ENCODE results near the gene GCLC. TPM values are rescaled to one million over a fixed set of nuclear protein-coding genes. Genes with fewer than 3 reads are reported as not detected.

The GCLC gene
- polyA plus RNA-seq, 1 donor from 2014 or later, result 10.4 TPM

- Histone ChIP-seq H3K9me3 (ENCODE audit: low read length) (no peaks in the 10 kb centered on the region), H3K9me2 (ENCODE audit: insufficient read depth, low read length) (no peaks in the 10 kb centered on the region), H3K27me3 (ENCODE audit: insufficient read depth, low read depth, low read length) (no peaks in the 10 kb centered on the region), H3K36me3 (ENCODE audit: insufficient read depth, low read length) (no peaks in the 10 kb centered on the region), H3K9ac (ENCODE audit: low read length) (no peak overlapping the region), H3K79me2 (replicated peaks; ENCODE audit: insufficient read depth, low read length) (no peaks in the 10 kb centered on the region), H3F3A (ENCODE audit: insufficient read depth, low read length, poor library complexity, severe bottlenecking) (no peaks in the 10 kb centered on the region), H4K20me1 (ENCODE audit: insufficient read depth) (no peaks in the 10 kb centered on the region), H3K27ac (ENCODE audit: low read length) (no peak overlapping the region), H2AFZ (ENCODE audit: low read depth, low read length) (no peak overlapping the region), H3K4me2 (ENCODE audit: low read length) (no peak overlapping the region), H3K4me3 (ENCODE audit: low read length) (no peak overlapping the region)
- TF ChIP-seq EZH2 (IDR thresholded peaks at IDR 0.05; ENCODE audit: borderline replicate concordance, insufficient read depth, low read length, poor library complexity, severe bottlenecking) (no peak), SMC3 (conservative IDR thresholded peaks at IDR 0.05; ENCODE audit: poor library complexity) (no peak), RAD21 (conservative IDR thresholded peaks at IDR 0.05) (no peak), POLR2AphosphoS5 (IDR thresholded peaks at IDR 0.05) (no peak), TAF1 (IDR thresholded peaks at IDR 0.05; ENCODE audit: low read depth) (no peak), CTCF (IDR thresholded peaks at IDR 0.05; ENCODE audit: poor library complexity, severe bottlenecking) (no peak), EP300 (conservative IDR thresholded peaks at IDR 0.05; ENCODE audit: poor library complexity, severe bottlenecking) (no peak), MXI1 (conservative IDR thresholded peaks at IDR 0.05; ENCODE audit: poor library complexity, severe bottlenecking) (no peak)
Measured at GRCh38 chr6:53579338-53579737, 34.4 kb upstream of the GCLC start.

- Histone ChIP-seq H3K4me2 (ENCODE audit: low read length) (no peak overlapping the region), H3K9me2 (ENCODE audit: insufficient read depth, low read length) (no peaks in the 10 kb centered on the region)
Measured at GRCh38 chr6:53578371-53578770, 33.5 kb upstream of the GCLC start.

More at GRCh38 chr6:53578371-53578770, 33.5 kb upstream of the GCLC start:
- TF ChIP-seq EZH2 (IDR thresholded peaks at IDR 0.05; ENCODE audit: borderline replicate concordance, insufficient read depth, low read length, poor library complexity, severe bottlenecking) (no peak), REST (IDR thresholded peaks at IDR 0.05; ENCODE audit: borderline replicate concordance) (no peak), RAD21 (conservative IDR thresholded peaks at IDR 0.05) (no peak), POLR2AphosphoS5 (IDR thresholded peaks at IDR 0.05) (no peak)
- Histone ChIP-seq H3K9me3 (ENCODE audit: low read length) (no peaks in the 10 kb centered on the region), H3K9ac (ENCODE audit: low read length) (no peak overlapping the region), H3K36me3 (ENCODE audit: insufficient read depth, low read length) (no peaks in the 10 kb centered on the region), H4K20me1 (ENCODE audit: insufficient read depth) (no peaks in the 10 kb centered on the region), H3K79me2 (replicated peaks; ENCODE audit: insufficient read depth, low read length) (no peaks in the 10 kb centered on the region), H2AFZ (ENCODE audit: low read depth, low read length) (no peak overlapping the region), H3F3A (ENCODE audit: insufficient read depth, low read length, poor library complexity, severe bottlenecking) (no peaks in the 10 kb centered on the region), H3K27me3 (ENCODE audit: insufficient read depth, low read depth, low read length) (no peaks in the 10 kb centered on the region), H3K27ac (ENCODE audit: low read length) (no peak overlapping the region), H3K4me3 (ENCODE audit: low read length) (no peak overlapping the region)

Measured in neural cell (in vitro differentiated cells).